Mesenchymal stem cell (in vitro differentiated cells and primary cell): ENCODE data around the gene HSDL1.

ENCODE experiments used
- DNase-seq: peaks from one replicate; pipeline ENCODE4 v3.0.0-alpha.2; 2013
- H2AFZ ChIP-seq: one replicate; pipeline ENCODE4 v1.6.1; 2013; ENCODE audit warnings: low read depth, mild to moderate bottlenecking, control low read depth, inconsistent platforms, low read length, moderate library complexity
- H2AK5ac ChIP-seq: 2 replicates; pipeline ENCODE4 v1.6.1; 2013; ENCODE audit warnings: low read length, moderate library complexity, mild to moderate bottlenecking, inconsistent platforms; ENCODE audit not compliant: severe bottlenecking
- H2BK120ac ChIP-seq: one replicate; pipeline ENCODE4 v1.6.1; 2013; ENCODE audit warnings: low read depth, mild to moderate bottlenecking, inconsistent platforms, low read length, moderate library complexity
- H2BK12ac ChIP-seq, 2 experiments: one replicate each; pipeline ENCODE4 v1.6.1; 2013; ENCODE audit warnings: inconsistent platforms in 2 of 2, low read length in 2 of 2, mild to moderate bottlenecking in 2 of 2, moderate library complexity in 2 of 2, control low read depth in 1 of 2
- H2BK15ac ChIP-seq: one replicate; pipeline ENCODE4 v1.6.1; 2013; ENCODE audit warnings: mild to moderate bottlenecking, low read depth, inconsistent platforms; ENCODE audit not compliant: poor library complexity, severe bottlenecking
- H2BK5ac ChIP-seq: 2 replicates; pipeline ENCODE4 v1.6.1; 2013; ENCODE audit warnings: low read depth, mild to moderate bottlenecking, low read length, control low read depth, inconsistent platforms; ENCODE audit not compliant: poor library complexity, severe bottlenecking
- H3K14ac ChIP-seq, 2 experiments: one replicate each; pipeline ENCODE4 v1.6.1; 2013; ENCODE audit warnings: inconsistent platforms in 2 of 2, low read length in 2 of 2, control low read depth in 1 of 2, mild to moderate bottlenecking in 1 of 2, moderate library complexity in 1 of 2
- H3K18ac ChIP-seq, 2 experiments: one replicate each; pipeline ENCODE4 v1.6.1; 2013; ENCODE audit warnings: inconsistent platforms in 2 of 2, low read length in 2 of 2, control low read depth in 1 of 2, low read depth in 1 of 2, mild to moderate bottlenecking in 1 of 2
- H3K23ac ChIP-seq, 2 experiments: one replicate each; pipeline ENCODE4 v1.6.1; 2013; ENCODE audit warnings: inconsistent platforms in 2 of 2, low read length in 2 of 2, mild to moderate bottlenecking in 2 of 2, moderate library complexity in 2 of 2, control low read depth in 1 of 2
- H3K27ac ChIP-seq: 2 replicates; pipeline ENCODE4 v1.5.1; 2013; ENCODE audit warnings: mild to moderate bottlenecking, moderate library complexity, low read length, control low read depth, inconsistent platforms; ENCODE audit not compliant: poor library complexity, severe bottlenecking
- H3K27me3 ChIP-seq, 2 experiments: 2 replicates each; pipeline versions ENCODE4 v1.6.1 to v1.7.0; 2013; ENCODE audit warnings: low read length in 2 of 2, mild to moderate bottlenecking in 2 of 2, moderate library complexity in 2 of 2, control low read depth in 1 of 2, inconsistent platforms in 1 of 2; ENCODE audit not compliant: control insufficient read depth in 1 of 2, insufficient read depth in 1 of 2
- H3K36me3 ChIP-seq, 2 experiments: 2 replicates each; pipeline versions ENCODE4 v1.6.1 to v1.7.0; 2013; ENCODE audit warnings: low read length in 2 of 2, control low read depth in 1 of 2, inconsistent platforms in 1 of 2, low read depth in 1 of 2, mild to moderate bottlenecking in 1 of 2; ENCODE audit not compliant: insufficient read depth in 2 of 2, control insufficient read depth in 1 of 2
- H3K4ac ChIP-seq, 2 experiments: one replicate each; pipeline ENCODE4 v1.6.1; 2013; ENCODE audit warnings: inconsistent platforms in 2 of 2, low read length in 2 of 2, mild to moderate bottlenecking in 2 of 2, moderate library complexity in 2 of 2, control low read depth in 1 of 2, low read depth in 1 of 2
- H3K4me1 ChIP-seq: 2 replicates; pipeline ENCODE4 v1.6.1; 2013; ENCODE audit warnings: low read depth, low read length, control low read depth; ENCODE audit not compliant: control insufficient read depth, insufficient read depth
- H3K4me2 ChIP-seq: 2 replicates; pipeline ENCODE4 v1.6.1; 2013; ENCODE audit warnings: low read length, mild to moderate bottlenecking, inconsistent platforms; ENCODE audit not compliant: poor library complexity, severe bottlenecking
- H3K4me3 ChIP-seq, 2 experiments: 2 replicates each; pipeline versions ENCODE4 v1.5.1 to v1.7.0; 2013; ENCODE audit warnings: low read length in 2 of 2, mild to moderate bottlenecking in 2 of 2, control low read depth in 1 of 2, low read depth in 1 of 2; ENCODE audit not compliant: insufficient read depth in 1 of 2
- H3K79me1 ChIP-seq: replicated peaks from 2 replicates; pipeline ENCODE4 v1.6.1; 2013; ENCODE audit warnings: mild to moderate bottlenecking, control low read depth, low read length, inconsistent platforms; ENCODE audit not compliant: poor library complexity, severe bottlenecking
- H3K9ac ChIP-seq: 2 replicates; pipeline ENCODE4 v1.7.0; 2013; ENCODE audit warnings: mild to moderate bottlenecking, low read length, moderate library complexity
- H3K9me3 ChIP-seq: 2 replicates; pipeline ENCODE4 v1.7.0; 2013; ENCODE audit warnings: mild to moderate bottlenecking, low read length; ENCODE audit not compliant: control insufficient read depth
- H4K8ac ChIP-seq: one replicate; pipeline ENCODE4 v1.6.1; 2013; ENCODE audit warnings: inconsistent platforms, mild to moderate bottlenecking, low read length, moderate library complexity
- H4K91ac ChIP-seq: one replicate; pipeline ENCODE4 v1.6.1; 2013; ENCODE audit warnings: mild to moderate bottlenecking, low read length, inconsistent platforms
- WGBS: methylation state at CpG from one replicate; pipeline ENCODE4 v1.1.7; 2013; ENCODE audit warnings: mixed read lengths; 5-methylcytosine and 5-hydroxymethylcytosine counted together

Gene HSDL1

GRCh38 chr16:84190731-84191388 lies 45.9 kb upstream of the HSDL1 start, which contains the start of gene ADAD2:
TSS of gene ADAD2 (plus strand) at chr16:84191157. CDS start at chr16:84191231, 74 bp downstream.
- Histone ChIP-seq H2BK15ac (no peak within 1 kb of the TSS), H3K4ac (no peak within 1 kb of the TSS), H3K79me1 (peaks cover 6% of the 10 kb centered on the region), H3K18ac (peak within 1 kb of the TSS in 1 of 2 experiments; percentile 14), H2BK12ac (no peak within 1 kb of the TSS), H3K9me3 (no peaks in the 10 kb centered on the region), H3K4me2 (no peak within 1 kb of the TSS), H2AK5ac (no peak within 1 kb of the TSS), H3K23ac (no peak within 1 kb of the TSS), H3K27ac (no peak within 1 kb of the TSS), H4K91ac (no peak within 1 kb of the TSS), H3K9ac (no peak within 1 kb of the TSS), H4K8ac (no peak within 1 kb of the TSS), H2BK5ac (no peak within 1 kb of the TSS), H3K27me3 (peaks cover 17 to 28% of the 10 kb centered on the region in 2 experiments), H2BK120ac (no peak within 1 kb of the TSS), H3K36me3 (peaks cover 0 to 2% of the 10 kb centered on the region in 2 experiments), H3K14ac (peak within 1 kb of the TSS in 1 of 2 experiments; percentile 37), H3K4me1 (peaks cover 8% of the 10 kb centered on the region), H2AFZ (no peak within 1 kb of the TSS), H3K4me3 (peak within 1 kb of the TSS in 1 of 2 experiments; percentile 32)
- DNase-seq, result peak; percentile 33
- 89% methylated on average over 47 of the region's 47 CpGs for WGBS

GRCh38 chr16:84186685-84187437 lies 41.9 kb upstream of the HSDL1 start, which contains the start of gene TAF1C:
TSS of gene TAF1C (minus strand) at chr16:84187057. CDS start at chr16:84184988, 2,069 bp downstream.
- no peaks in the 10 kb centered on the region for H3K27me3 ChIP-seq

GRCh38 chr16:84184775-84185174 lies 39.8 kb upstream of the HSDL1 start:
- H3K79me1 ChIP-seq, result peaks cover 48% of the 10 kb centered on the region
- no peak overlapping the region for H3K23ac ChIP-seq
- no peak overlapping the region for H2BK5ac ChIP-seq
- peaks cover 46 to 55% of the 10 kb centered on the region in 2 experiments for H3K36me3 ChIP-seq
- H4K8ac ChIP-seq, result no peak overlapping the region
- DNase-seq, result no peak
- no peak overlapping the region for H3K18ac ChIP-seq
- no peak overlapping the region for H3K4ac ChIP-seq
- H2BK15ac ChIP-seq, result no peak overlapping the region
- H3K14ac ChIP-seq, result no peak overlapping the region
- H3K4me1 ChIP-seq, result peaks cover 5% of the 10 kb centered on the region
- no peaks in the 10 kb centered on the region for H3K27me3 ChIP-seq
- H3K4me2 ChIP-seq, result no peak overlapping the region
- H3K4me3 ChIP-seq, result no peak overlapping the region
- no peak overlapping the region for H2BK120ac ChIP-seq
- H3K9me3 ChIP-seq, result no peaks in the 10 kb centered on the region
- 95% methylated on average over 10 of the region's 10 CpGs for WGBS
- H2AFZ ChIP-seq, result no peak overlapping the region
- H2BK12ac ChIP-seq, result no peak overlapping the region
- no peak overlapping the region for H3K9ac ChIP-seq
- no peak overlapping the region for H2AK5ac ChIP-seq
- H4K91ac ChIP-seq, result no peak overlapping the region
- no peak overlapping the region for H3K27ac ChIP-seq

More at GRCh38 chr16:84186685-84187437, 41.9 kb upstream of the HSDL1 start, which contains the start of gene TAF1C:
- peak within 1 kb of the TSS; percentile 80 for H2BK15ac ChIP-seq
- H3K36me3 ChIP-seq, result peaks cover 30 to 37% of the 10 kb centered on the region in 2 experiments
- no peak within 1 kb of the TSS for H3K27ac ChIP-seq
- H4K91ac ChIP-seq, result peak within 1 kb of the TSS; percentile 83
- H3K9me3 ChIP-seq, result no peaks in the 10 kb centered on the region
- peak within 1 kb of the TSS; percentile 98 to 99 for H3K18ac ChIP-seq
- peak within 1 kb of the TSS; percentile 89 for H3K4me2 ChIP-seq
- peak within 1 kb of the TSS in 1 of 2 experiments; percentile 99 for H3K14ac ChIP-seq
- peak within 1 kb of the TSS; percentile 93 for H4K8ac ChIP-seq
- peak within 1 kb of the TSS; percentile 79 for H2BK5ac ChIP-seq
- peak; percentile 93 for DNase-seq
- H3K9ac ChIP-seq, result peak within 1 kb of the TSS; percentile 95
- WGBS, result 3% methylated on average over 55 of the region's 55 CpGs
- H2AFZ ChIP-seq, result peak within 1 kb of the TSS; percentile 97
- peaks cover 37% of the 10 kb centered on the region for H3K79me1 ChIP-seq
- peak within 1 kb of the TSS; percentile 35 to 49 for H2BK12ac ChIP-seq
- peak within 1 kb of the TSS; percentile 98 to 99 for H3K4me3 ChIP-seq
- H2BK120ac ChIP-seq, result no peak within 1 kb of the TSS
- H3K4me1 ChIP-seq, result peaks cover 7% of the 10 kb centered on the region
- peak within 1 kb of the TSS; percentile 94 to 95 for H3K4ac ChIP-seq
- H3K23ac ChIP-seq, result peak within 1 kb of the TSS in 1 of 2 experiments; percentile 95
- no peak within 1 kb of the TSS for H2AK5ac ChIP-seq
